ENCODE measurements around the gene TSPAN11.

DNA sequence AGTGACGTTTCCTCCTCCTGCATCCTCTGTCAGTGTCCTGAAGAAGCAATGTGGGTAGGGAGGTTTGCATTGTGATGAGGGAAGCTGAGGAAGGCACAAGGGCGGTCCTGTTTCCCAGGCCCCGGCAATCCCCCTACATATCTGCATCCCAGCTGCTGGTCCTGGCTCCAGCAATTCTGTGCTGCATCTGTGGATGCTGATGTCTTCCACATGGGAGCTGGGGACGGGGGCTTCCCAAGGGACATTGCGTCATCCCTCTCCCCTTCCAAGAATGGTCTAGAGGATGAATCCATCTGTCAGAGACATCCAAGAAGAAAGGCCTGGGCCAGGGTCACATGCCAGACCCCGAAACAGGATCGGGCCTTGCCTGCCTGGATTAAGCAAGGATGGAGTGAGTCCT is 52.1 kb downstream of the TSPAN11 start:
- no peak for TF ChIP-seq POLR2AphosphoS5 (IDR thresholded peaks at IDR 0.05; ENCODE audit: borderline replicate concordance, low read depth, low read length)
- no peak for TF ChIP-seq EZH2 (IDR thresholded peaks at IDR 0.05)
- TF ChIP-seq FOXP2 (optimal IDR thresholded peaks at IDR 0.05; ENCODE audit: control extremely low read depth, extremely low read length, insufficient read depth), result no peak
